HG02973 (cell line): ENCODE measurements around the gene IL17RD.

ENCODE experiments used
- ATAC-seq: cut with Tn5 transposase; IDR thresholded peaks from one replicate; pipeline ENCODE4 v1.9.1; 2021; ENCODE audit warnings: moderate library complexity; ENCODE audit not compliant: unreplicated experiment

Gene IL17RD

DNA sequence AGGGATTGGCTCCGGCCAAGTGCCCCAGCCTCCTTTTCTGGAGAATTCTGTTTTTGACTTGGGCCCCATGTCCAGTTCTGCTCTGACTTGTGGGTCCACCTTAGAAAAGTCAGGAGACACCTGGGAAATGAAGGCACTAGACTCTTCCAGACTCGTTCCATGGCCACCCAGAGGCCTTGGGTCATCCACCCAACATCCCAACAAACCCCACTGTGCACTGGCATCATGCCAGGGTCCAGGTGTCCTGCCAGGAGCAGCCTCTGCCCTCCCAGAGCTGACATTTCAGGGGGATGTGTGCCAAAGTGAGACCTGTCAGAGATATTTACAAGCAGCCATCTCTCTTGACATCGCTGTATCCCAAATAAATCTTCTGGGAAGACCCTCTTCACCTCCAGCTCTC lies 91.5 kb downstream of the IL17RD start:
- ATAC-seq, result no peak

GRCh38 chr3:57069503-57069902 lies 95.7 kb downstream of the IL17RD start:
- no peak for ATAC-seq

DNA sequence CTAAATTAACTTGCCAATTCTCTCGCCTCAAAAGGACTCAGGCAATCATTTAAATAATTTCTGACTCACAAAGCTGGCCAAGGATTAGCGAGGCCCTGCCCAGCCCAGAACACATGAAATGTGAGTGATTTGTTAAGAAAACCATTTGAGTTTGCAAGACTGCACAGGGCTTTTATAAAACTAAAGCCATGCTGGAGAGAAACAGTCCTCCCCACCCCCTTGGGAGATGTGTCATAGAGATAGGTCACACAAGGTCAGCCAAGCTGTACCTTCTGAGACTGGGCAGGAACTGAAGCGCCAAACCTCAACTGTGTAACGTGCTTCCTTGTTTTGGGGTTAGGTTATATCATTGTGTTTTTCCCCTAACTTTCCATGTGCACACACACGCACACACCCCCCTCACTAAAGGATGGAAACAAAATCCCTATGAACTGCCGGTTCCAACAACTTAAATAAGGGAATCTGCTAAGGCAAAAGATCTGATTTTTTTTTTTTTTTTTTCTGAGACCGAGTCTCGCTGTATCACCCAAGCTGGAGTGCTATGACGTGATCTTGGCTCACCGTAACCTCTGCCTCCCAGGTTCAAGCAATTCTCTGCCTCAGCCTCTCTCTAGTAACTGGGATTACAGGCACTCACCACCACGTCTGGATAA lies 96.6 kb downstream of the IL17RD start:
- peak; percentile 99 for ATAC-seq

- no peak for ATAC-seq
These were observed 98.7 kb downstream of the IL17RD start for GRCh38 chr3:57066471-57066870.

GRCh38 chr3:57065588-57065987 lies 99.6 kb downstream of the IL17RD start:
- ATAC-seq, result no peak

DNA sequence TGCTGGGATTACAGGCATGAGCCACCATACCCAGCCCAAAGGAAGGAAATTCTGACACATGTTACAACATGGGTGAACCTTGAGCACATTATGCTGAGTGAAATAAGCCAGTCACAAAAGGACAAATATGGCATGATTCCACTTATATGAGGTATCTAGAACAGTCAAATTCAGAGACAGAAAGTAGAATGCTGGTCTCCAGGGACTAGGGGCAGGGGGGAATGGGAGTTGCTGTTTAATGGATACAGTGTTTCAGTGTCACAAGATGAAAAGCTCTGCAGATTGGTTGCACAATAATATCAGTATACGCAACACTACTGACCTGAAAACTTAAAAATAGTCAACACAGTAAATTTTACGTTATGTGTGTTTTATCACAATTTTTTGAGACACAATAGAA lies 100.6 kb downstream of the IL17RD start:
- ATAC-seq, result no peak

- ATAC-seq, result no peak
These were observed 101.2 kb downstream of the IL17RD start for GRCh38 chr3:57064001-57064400.

GRCh38 chr3:57063032-57063431 lies 102.1 kb downstream of the IL17RD start:
- no peak for ATAC-seq

DNA sequence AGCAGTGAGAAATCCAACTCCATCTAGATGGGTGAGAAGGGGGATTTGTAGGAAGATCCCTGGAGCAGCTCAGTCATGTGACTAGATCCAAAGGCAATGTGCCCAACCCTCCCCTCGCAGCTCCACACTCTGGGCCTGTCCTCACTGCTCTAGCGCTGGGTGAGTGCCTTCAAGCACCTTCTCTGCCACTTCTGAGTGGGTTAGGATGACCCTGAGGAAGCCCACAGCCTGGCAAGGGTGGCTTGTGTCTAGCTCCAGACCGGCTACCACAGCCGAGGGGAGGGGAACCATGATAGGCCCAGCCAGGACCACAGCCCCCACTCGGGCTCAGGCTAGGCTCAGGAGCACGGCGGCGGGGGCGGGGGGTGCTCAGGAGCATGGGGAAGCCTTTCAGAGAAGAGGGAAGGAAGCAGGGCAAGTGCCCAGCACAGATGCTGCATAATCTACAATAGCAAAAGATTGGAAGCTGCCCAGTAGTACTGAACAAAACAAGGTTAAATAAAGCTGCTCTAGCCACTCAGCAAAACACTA lies 103.0 kb downstream of the IL17RD start:
- ATAC-seq, result no peak

DNA sequence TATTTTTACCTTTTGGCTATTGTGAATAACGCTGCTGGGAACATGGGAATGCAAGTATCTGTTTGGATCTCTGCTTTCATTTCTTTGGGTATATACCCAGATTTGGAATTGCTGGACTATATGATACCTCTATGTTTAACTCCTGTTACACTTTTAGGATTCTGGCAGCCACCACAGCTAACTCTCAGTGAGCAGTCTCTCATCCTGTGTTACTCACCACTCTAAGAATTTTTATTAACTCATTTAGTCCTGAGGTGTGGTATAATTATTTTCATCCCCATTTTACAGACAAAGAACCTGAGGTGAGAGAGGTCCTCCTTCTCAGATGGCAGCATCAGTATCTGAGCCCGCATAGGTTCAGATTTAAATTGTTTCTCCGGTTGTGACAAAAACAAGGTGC lies 103.6 kb downstream of the IL17RD start:
- no peak for ATAC-seq

GRCh38 chr3:57060089-57060821 lies 104.9 kb downstream of the IL17RD start, which contains the start of gene SPATA12:
Gene SPATA12, plus strand, starts transcription at chr3:57060664. Its CDS starts 13,031 bp downstream, at chr3:57073695.
- no peak for ATAC-seq

DNA sequence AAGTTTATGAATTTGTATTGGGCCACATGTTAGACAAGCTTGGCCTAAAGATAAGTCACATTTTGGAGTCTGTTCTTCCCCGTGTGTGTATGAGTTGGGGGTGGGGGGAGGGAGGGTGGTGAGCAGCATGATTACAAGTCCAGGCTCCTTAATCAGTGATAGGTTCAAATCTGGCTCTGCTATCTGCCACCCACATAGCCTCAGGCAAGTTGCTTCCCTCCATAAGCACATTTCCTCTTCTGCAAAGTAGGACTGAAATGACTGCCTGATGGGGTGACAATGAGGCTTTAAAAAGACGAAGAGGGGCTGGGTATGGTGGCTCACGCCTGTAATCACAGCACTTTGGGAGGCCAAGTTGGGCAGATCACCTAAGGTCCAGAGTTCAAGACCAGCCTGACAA lies 105.7 kb downstream of the IL17RD start:
- no peak for ATAC-seq

- no peak for ATAC-seq
These were observed 107.8 kb downstream of the IL17RD start for GRCh38 chr3:57057351-57057750.

DNA sequence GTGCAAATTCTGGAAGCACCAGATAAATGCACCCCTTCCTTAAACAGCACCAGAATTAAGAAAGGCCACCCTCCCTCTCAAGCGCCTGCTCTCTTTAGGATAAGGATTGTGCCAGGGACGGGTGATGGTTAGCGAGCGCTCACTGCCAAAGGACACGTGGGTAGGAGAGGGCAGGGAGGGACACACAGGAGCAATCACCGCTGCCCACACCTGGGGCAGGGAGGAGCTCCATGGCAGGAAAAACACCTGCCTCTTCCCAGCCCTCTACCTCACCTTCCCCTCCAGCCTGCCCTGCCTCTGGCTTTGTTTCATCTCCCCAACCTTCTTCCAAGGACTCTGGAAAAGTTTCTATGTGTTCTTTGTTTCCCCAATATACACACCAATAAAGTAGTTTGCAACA lies 112.0 kb downstream of the IL17RD start:
- ATAC-seq, result no peak

GRCh38 chr3:57052662-57053061 lies 112.5 kb downstream of the IL17RD start:
- ATAC-seq, result no peak

GRCh38 chr3:57048728-57049127 lies 116.4 kb downstream of the IL17RD start:
- no peak for ATAC-seq

DNA sequence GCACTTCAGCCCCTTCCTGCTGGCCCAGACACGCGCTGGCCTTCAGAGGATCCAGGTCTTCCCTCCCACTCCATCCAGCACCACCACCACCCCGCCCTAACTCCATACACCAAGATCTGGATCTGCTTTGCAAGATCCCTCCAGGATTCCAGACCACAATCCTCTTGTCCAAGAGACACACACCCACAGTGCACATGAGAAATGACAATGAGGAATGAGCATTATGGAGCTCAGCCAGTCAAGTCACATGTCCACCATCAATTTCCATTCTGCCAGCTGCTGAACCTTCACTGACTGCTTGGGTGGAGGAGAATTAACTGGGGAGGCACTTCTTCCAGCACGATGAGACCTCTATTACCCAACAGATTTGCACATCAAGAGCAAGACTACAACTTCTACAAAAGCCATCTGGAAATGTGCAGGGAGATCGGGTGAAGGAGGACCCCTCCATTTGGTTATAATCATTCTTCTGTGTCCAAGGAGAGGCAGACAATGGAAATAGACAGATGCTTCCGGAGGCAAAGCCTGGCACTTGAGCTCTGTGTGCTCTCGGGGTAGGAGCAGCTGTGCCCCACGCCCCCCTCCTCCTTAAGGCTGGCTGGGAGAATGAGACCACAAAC lies 117.0 kb downstream of the IL17RD start:
- ATAC-seq, result no peak

DNA sequence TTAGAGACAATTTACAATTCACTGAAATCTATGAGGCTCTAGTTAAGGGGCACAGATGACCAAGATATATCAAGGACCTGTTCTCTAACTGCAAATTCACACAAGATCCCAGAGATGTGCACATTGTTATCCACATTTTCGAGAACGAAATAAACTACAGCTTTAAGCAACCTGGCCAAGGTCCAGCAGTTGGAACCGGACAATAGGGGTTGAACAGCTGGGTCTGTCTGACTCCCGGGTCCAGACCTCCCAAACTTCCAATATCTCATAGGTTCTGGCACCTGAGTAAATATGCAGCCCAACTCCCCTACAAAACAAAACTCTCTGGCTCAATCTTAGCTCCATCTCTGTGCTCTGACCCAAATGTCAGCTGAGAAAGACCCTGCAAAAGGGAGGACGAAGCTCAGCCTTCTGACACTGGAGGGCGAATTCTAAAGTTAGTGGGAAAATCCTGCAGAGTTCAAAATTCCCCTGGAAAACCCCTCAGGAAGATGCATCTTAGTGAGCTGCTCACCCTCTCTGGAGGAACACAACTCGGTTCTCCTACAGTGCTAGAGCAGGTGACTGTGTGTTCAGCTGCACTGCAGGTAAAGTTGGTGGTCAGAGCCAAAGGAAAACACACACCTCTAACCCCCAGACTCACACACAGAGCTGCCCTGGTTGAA lies 118.9 kb downstream of the IL17RD start:
- no peak for ATAC-seq

GRCh38 chr3:57043518-57043917 lies 121.6 kb downstream of the IL17RD start:
- ATAC-seq, result no peak

DNA sequence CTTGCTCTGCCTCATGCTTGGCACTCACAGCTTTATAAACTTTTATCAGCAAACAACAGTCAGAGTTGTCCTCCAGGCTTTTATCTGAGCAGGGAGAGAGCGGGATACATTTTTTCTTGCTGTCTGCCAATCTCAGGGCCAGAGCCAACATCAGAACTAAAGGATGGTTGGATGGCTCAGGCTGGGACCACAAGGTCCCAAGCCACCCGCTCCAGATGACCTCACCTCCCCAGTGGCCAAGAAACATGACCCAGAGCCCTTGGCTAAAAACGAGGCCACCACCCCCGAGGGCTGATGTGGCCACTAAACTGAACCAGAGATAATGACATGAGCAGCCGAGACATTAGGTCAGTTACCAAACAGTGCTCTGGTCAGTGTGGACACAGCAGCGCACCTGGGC lies 123.5 kb downstream of the IL17RD start:
- ATAC-seq, result no peak
